K562 (cell line): ENCODE measurements around the gene ADARB2. TPM values are rescaled to one million over a fixed set of nuclear protein-coding genes. Genes with fewer than 3 reads are reported as not detected.

Experiments
- ATAC-seq: fragments of 200-7000 bp; cut with Tn5 transposase; 3 replicates; pipeline ENCODE4 v1.9.1; 2020; ENCODE audit warnings: moderate library complexity
- BruUV-seq: library from RNA; stranded (reverse); fragments of 400-500 nt; replicated peaks from 2 replicates; lab custom pipeline; 2021; lab: Mats Ljungman, UMichigan
- CTCF ChIA-PET: fragments of 300-600 bp; formaldehyde crosslinking; extraction: SDS; loops from one replicate; lab custom pipeline; 2021; ENCODE audit warnings: low intra/inter-chr PET ratio; lab: Yijun Ruan, JAX
- POLR2A ChIA-PET: fragments of 300-600, 350-650 bp; sonication (Branson Sonifier 250); formaldehyde crosslinking; extraction: SDS; loops from one replicate; lab custom pipeline; 2021; ENCODE audit warnings: antibody characterized with exemption, inconsistent platforms; lab: Yijun Ruan, JAX
- DNase-seq, 4 experiments: peaks; one replicate each; pipeline versions ENCODE4 v3.0.0 to v3.0.0-alpha.2; 2011 to 2018; ENCODE audit warnings: low spot score in 3 of 4, mixed read lengths in 3 of 4; ENCODE audit errors: extremely low read depth in 1 of 4
- FAIRE-seq: peaks from 2 replicates; lab custom pipeline; 2011; peaks lifted over from hg19 to GRCh38; lab: Jason Lieb, UNC
- H2AFZ ChIP-seq: 2 replicates; pipeline ENCODE4 v1.6.0; 2011; ENCODE audit warnings: low read depth, low read length, control low read depth, inconsistent platforms
- H3K27ac ChIP-seq: fragments of 200-600 bp; 3 replicates; pipeline ENCODE4 v1.8.0; 2011; ENCODE audit warnings: low read depth, mild to moderate bottlenecking, control low read depth, inconsistent platforms, low read length, moderate library complexity, mixed read lengths; ENCODE audit errors: extremely low read depth
- H3K27me3 ChIP-seq, 2 experiments: fragments of 300-600 bp in 1 of 2; 2 replicates in 1 of 2; 3 replicates in 1 of 2; pipeline versions ENCODE4 v1.6.0 to v1.8.0; 2011; ENCODE audit warnings: inconsistent platforms in 2 of 2, low read length in 2 of 2, mild to moderate bottlenecking in 1 of 2, mixed read lengths in 1 of 2, moderate library complexity in 1 of 2; ENCODE audit not compliant: control insufficient read depth in 2 of 2, insufficient read depth in 2 of 2
- H3K36me3 ChIP-seq: fragments of 300-600 bp; 3 replicates; pipeline ENCODE4 v1.8.0; 2011; ENCODE audit warnings: mild to moderate bottlenecking, low read length, inconsistent platforms; ENCODE audit not compliant: control insufficient read depth, insufficient read depth
- H3K4me1 ChIP-seq, 2 experiments: fragments of 200-600 bp in 1 of 2; replicated peaks in 1 of 2; 2 replicates in 1 of 2; 3 replicates in 1 of 2; pipeline versions ENCODE4 v1.5.1 to v1.8.0; 2011; ENCODE audit warnings: inconsistent platforms in 2 of 2, low read length in 2 of 2, mild to moderate bottlenecking in 1 of 2, mixed read lengths in 1 of 2, moderate library complexity in 1 of 2; ENCODE audit not compliant: control insufficient read depth in 2 of 2, insufficient read depth in 2 of 2
- H3K4me2 ChIP-seq: 2 replicates; pipeline ENCODE4 v1.6.1; 2011; ENCODE audit warnings: low read length, control low read depth, inconsistent platforms, mixed read lengths; ENCODE audit not compliant: insufficient read depth
- H3K4me3 ChIP-seq: fragments of 200-600 bp; sonication (generic), shearing (Covaris generic); 2 replicates; pipeline ENCODE4 v1.5.1; 2016; ENCODE audit warnings: control low read depth, inconsistent platforms
- H3K79me2 ChIP-seq: fragments of 200-600 bp; 3 replicates; pipeline ENCODE4 v1.8.0; 2011; ENCODE audit warnings: low read length, inconsistent platforms; ENCODE audit not compliant: control insufficient read depth, insufficient read depth
- H3K9ac ChIP-seq, 2 experiments: 2 replicates each; pipeline versions ENCODE4 v1.6.0 to v1.6.1; 2011; ENCODE audit warnings: low read depth in 2 of 2, low read length in 2 of 2, control low read depth in 1 of 2, inconsistent platforms in 1 of 2, mild to moderate bottlenecking in 1 of 2, mixed read lengths in 1 of 2; ENCODE audit not compliant: insufficient read depth in 1 of 2
- H3K9me1 ChIP-seq: one replicate; pipeline ENCODE4 v1.6.0; 2011; ENCODE audit warnings: inconsistent platforms, mild to moderate bottlenecking, low read length, moderate library complexity; ENCODE audit not compliant: control insufficient read depth, insufficient read depth
- H3K9me3 ChIP-seq: replicated peaks from 2 replicates; pipeline ENCODE4 v1.5.1; 2011; ENCODE audit warnings: low read depth, low read length, inconsistent platforms; ENCODE audit not compliant: control insufficient read depth, insufficient read depth
- H4K20me1 ChIP-seq: replicated peaks from 2 replicates; pipeline ENCODE4 v1.6.1; 2011; ENCODE audit warnings: low read length, inconsistent platforms, mixed read lengths; ENCODE audit not compliant: control insufficient read depth, insufficient read depth
- CHD4 ChIP-seq: fragments of 200-600 bp; sonication (generic); IDR thresholded peaks from 3 replicates; pipeline ENCODE4 v1.6.1; 2012; ENCODE audit warnings: low read depth, mild to moderate bottlenecking, mixed read lengths, low read length, inconsistent platforms; ENCODE audit not compliant: insufficient read depth, insufficient replicate concordance, poor library complexity, severe bottlenecking
- HCFC1 ChIP-seq: IDR thresholded peaks from 2 replicates; pipeline ENCODE4 v1.6.1; 2012; ENCODE audit warnings: low read depth, low read length, improper control_type of control experiment
- HSF4 ChIP-seq: fragments of 250-450 bp; sonication (Bioruptor Pico); IDR thresholded peaks from 2 replicates; pipeline ENCODE4 v2.1.2; 2022; ENCODE audit warnings: mild to moderate bottlenecking, moderate library complexity, borderline replicate concordance
- MCM2 ChIP-seq: fragments of 450-650 bp; IDR thresholded peaks from 2 replicates; pipeline ENCODE4 v1.6.1; 2017; ENCODE audit warnings: low read depth, mild to moderate bottlenecking
- MTA2 ChIP-seq: fragments of 450-650 bp; IDR thresholded peaks from 2 replicates; pipeline ENCODE4 v1.6.1; 2016; ENCODE audit warnings: low read depth
- TAF1 ChIP-seq: IDR thresholded peaks from 2 replicates; pipeline ENCODE4 v1.6.1; 2011; ENCODE audit warnings: mild to moderate bottlenecking, low read length, moderate library complexity; ENCODE audit not compliant: insufficient read depth, control insufficient read depth, severe bottlenecking; ENCODE audit errors: extremely low read depth
- WHSC1 ChIP-seq: IDR thresholded peaks from one replicate; pipeline ENCODE4 v1.6.1; 2012; ENCODE audit warnings: low read length, control low read depth, inconsistent platforms
- ZNF77 ChIP-seq: fragments of 250-450 bp; sonication (Bioruptor Pico); IDR thresholded peaks from 2 replicates; pipeline ENCODE4 v1.5.0; 2020
- WGBS: fragments of 100-300 bp; shearing (Covaris generic); methylation state at CpG from one replicate; pipeline ENCODE4 v1.1.6; 2016; ENCODE audit warnings: low coverage, mixed read lengths; ENCODE audit not compliant: insufficient coverage; ENCODE audit errors: missing lambda C conversion rate; 5-methylcytosine and 5-hydroxymethylcytosine counted together
- in situ Hi-C: fragments of 300-500 bp; cut with MboI; formaldehyde crosslinking; loops from 4 replicates; pipeline ENCODE4 v1.15.0; 2018; ENCODE audit warnings: inconsistent platforms, mixed read lengths
- intact Hi-C: fragments of 100-400 bp; cut with micrococcal nuclease; formaldehyde crosslinking; loops from 2 replicates; pipeline ENCODE4 v1.14.2; 2022
- polyA plus RNA-seq, 8 experiments: library from polyadenylated mRNA; depleted of rRNA in 4 of 8; stranded (reverse) in 5 of 8; unstranded in 3 of 8; fragments of >200 nt; fragmentation: Nextera tagmentation in 2 of 8; fragmentation: Illumina TruSeq in 1 of 8; extraction: Ambion mirVana in 2 of 8; extraction: Trizol in 1 of 8; gene quantifications; 2 replicates each; pipeline versions ENCODE4 v1.2.1 to v1.2.3, GENCODE V29; 2011 to 2014; ENCODE audit warnings: inconsistent platforms in 1 of 8, missing spikeins in 1 of 8
- total RNA-seq, 7 experiments: library from RNA; depleted of rRNA in 6 of 7; stranded (reverse); fragments of >200 nt in 6 of 7; fragmentation: Illumina TruSeq in 2 of 7; extraction: Trizol in 2 of 7; gene quantifications; 2 replicates each; pipeline versions ENCODE4 v1.2.1 to v1.2.3, GENCODE V29; 2011 to 2021; ENCODE audit warnings: low replicate concordance in 1 of 7
- TF ChIP-seq, protein P1 (sequence below), 2 experiments: IDR thresholded peaks in 1 of 2; conservative IDR thresholded peaks in 1 of 2; 2 replicates each; pipeline ENCODE4 v1.6.1; 2016; ENCODE audit warnings: low read depth in 2 of 2, mild to moderate bottlenecking in 1 of 2, missing compliant biosample characterization in 1 of 2, missing genetic modification characterization in 1 of 2, moderate library complexity in 1 of 2
- TF ChIP-seq, protein P2 (sequence below): sonication (generic); formaldehyde crosslinking; IDR thresholded peaks from 2 replicates; pipeline ENCODE4 v1.8.1; 2022; ENCODE audit warnings: missing genetic modification reagents
- TF ChIP-seq, protein P3 (sequence below): sonication (generic); formaldehyde crosslinking; IDR thresholded peaks from 2 replicates; pipeline ENCODE4 v1.8.0; 2022; ENCODE audit warnings: missing genetic modification reagents, mild to moderate bottlenecking, borderline replicate concordance
- TF ChIP-seq, protein P4 (sequence below): IDR thresholded peaks from 2 replicates; pipeline ENCODE4 v1.6.1; 2011; ENCODE audit not compliant: insufficient read length; ENCODE audit errors: extremely low read depth

ADARB2 gene
- total and polyA plus RNA-seq, 9 of the 15 experiments (the other 6 are each of a cell fraction or from before 2014, with no cell fraction given) = not detected

DNA sequence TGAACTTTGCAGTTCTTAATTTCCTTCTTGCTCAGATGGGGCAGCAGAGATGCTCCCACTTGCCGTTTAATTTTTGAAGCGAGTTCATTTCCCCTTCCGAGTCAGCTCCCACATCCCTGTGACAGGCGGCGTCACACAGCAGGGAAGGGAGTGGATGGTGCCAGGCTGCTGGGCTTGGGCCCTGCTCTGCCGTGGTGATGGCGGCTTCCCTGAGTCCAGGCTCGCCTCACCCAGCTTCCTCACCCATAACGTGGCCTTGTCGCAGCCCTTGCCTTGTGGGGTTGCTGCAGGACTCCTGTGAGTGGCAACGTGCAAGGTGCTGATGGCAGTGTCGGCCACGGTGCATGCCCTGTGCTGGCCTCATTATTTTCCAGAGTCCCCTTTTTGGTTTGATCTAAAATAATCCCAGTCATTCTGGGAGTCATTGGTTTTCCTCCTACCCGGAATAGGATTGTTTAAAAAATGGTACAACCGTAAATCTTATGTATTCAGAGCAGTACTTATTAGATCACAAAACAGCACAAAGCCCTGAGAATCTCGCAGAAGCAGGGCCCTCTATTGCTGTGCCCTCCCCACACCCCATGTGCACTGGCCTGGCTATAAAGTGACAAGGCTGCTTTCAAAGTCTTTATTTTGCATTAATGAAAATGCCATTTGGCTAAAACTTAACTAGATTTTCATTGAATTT lies 421.1 kb downstream of the ADARB2 start (continued):
- TF ChIP-seq, protein P1, sequence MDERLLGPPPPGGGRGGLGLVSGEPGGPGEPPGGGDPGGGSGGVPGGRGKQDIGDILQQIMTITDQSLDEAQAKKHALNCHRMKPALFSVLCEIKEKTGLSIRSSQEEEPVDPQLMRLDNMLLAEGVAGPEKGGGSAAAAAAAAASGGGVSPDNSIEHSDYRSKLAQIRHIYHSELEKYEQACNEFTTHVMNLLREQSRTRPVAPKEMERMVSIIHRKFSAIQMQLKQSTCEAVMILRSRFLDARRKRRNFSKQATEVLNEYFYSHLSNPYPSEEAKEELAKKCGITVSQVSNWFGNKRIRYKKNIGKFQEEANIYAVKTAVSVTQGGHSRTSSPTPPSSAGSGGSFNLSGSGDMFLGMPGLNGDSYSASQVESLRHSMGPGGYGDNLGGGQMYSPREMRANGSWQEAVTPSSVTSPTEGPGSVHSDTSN (CRISPR knock-in tag; IDR thresholded peaks at IDR 0.05; ENCODE audit: low read depth) = no peak
- TF ChIP-seq, protein P1 (tag; conservative IDR thresholded peaks at IDR 0.05; ENCODE audit: low read depth) = no peak
- no peak for TF ChIP-seq MCM2
- no peak for TF ChIP-seq WHSC1

DNA sequence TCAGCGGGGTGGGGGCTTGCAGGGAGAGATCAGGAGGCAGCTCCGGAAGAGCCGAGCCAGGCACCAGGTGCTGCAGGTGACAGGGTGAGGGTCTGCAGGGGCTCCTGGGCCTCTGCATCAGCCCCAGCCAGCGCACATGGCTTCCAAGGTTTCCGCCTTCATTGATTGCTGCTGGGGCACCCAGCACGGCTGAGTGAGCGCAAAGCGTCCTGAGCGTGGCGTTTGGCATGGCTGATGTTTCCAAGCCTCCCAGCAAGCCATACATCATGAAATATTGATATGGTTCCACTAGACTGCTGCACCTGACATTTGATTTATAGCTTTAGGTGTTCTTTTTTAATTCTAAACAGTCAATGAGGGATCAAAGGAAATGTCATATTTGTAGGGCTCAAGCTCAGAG lies 422.1 kb downstream of the ADARB2 start:
- Histone ChIP-seq H3K27me3 (peaks cover 13 to 36% of the 10 kb centered on the region in 2 experiments; a peak in 4 of 5 replicates), H3K9ac (no peak overlapping the region), H4K20me1 (peaks cover 8% of the 10 kb centered on the region; the same call in 1 of the 2 replicates), H3K4me3 (no peak overlapping the region), H3K9me3 (no peaks in the 10 kb centered on the region), H3K79me2 (no peaks in the 10 kb centered on the region), H3K9me1 (no peaks in the 10 kb centered on the region), H3K36me3 (no peaks in the 10 kb centered on the region), H3K4me2 (no peak overlapping the region), H3K4me1 (no peaks in the 10 kb centered on the region), H3K27ac (no peak overlapping the region), H2AFZ (no peak overlapping the region)
- ChIA-PET POLR2A (interaction anchor here (1.1 kb wide), 1 partner anchor 11 kb away, joined by 3 read pairs; no protein-coding TSS in a partner anchor), CTCF (no interaction called here)
- FAIRE-seq (no peak), DNase-seq (no peak), ATAC-seq (no peak)
- in situ Hi-C loops (no loop called here), intact Hi-C loops (no loop called here)
- BruUV-seq = no TSS peak
- WGBS = under 1% methylated on average over 9 of the region's 10 CpGs
- TF ChIP-seq, protein P2, sequence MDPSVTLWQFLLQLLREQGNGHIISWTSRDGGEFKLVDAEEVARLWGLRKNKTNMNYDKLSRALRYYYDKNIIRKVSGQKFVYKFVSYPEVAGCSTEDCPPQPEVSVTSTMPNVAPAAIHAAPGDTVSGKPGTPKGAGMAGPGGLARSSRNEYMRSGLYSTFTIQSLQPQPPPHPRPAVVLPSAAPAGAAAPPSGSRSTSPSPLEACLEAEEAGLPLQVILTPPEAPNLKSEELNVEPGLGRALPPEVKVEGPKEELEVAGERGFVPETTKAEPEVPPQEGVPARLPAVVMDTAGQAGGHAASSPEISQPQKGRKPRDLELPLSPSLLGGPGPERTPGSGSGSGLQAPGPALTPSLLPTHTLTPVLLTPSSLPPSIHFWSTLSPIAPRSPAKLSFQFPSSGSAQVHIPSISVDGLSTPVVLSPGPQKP = no peak
- TF ChIP-seq TAF1 (no peak), HCFC1 (no peak), MTA2 (no peak), HSF4 (CRISPR knock-in tag) (no peak), CHD4 (no peak), ZNF77 (CRISPR knock-in tag) (no peak)
- TF ChIP-seq, protein P3, sequence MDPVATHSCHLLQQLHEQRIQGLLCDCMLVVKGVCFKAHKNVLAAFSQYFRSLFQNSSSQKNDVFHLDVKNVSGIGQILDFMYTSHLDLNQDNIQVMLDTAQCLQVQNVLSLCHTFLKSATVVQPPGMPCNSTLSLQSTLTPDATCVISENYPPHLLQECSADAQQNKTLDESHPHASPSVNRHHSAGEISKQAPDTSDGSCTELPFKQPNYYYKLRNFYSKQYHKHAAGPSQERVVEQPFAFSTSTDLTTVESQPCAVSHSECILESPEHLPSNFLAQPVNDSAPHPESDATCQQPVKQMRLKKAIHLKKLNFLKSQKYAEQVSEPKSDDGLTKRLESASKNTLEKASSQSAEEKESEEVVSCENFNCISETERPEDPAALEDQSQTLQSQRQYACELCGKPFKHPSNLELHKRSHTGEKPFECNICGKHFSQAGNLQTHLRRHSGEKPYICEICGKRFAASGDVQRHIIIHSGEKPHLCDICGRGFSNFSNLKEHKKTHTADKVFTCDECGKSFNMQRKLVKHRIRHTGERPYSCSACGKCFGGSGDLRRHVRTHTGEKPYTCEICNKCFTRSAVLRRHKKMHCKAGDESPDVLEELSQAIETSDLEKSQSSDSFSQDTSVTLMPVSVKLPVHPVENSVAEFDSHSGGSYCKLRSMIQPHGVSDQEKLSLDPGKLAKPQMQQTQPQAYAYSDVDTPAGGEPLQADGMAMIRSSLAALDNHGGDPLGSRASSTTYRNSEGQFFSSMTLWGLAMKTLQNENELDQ (CRISPR knock-in tag) = no peak
- TF ChIP-seq, protein P4, sequence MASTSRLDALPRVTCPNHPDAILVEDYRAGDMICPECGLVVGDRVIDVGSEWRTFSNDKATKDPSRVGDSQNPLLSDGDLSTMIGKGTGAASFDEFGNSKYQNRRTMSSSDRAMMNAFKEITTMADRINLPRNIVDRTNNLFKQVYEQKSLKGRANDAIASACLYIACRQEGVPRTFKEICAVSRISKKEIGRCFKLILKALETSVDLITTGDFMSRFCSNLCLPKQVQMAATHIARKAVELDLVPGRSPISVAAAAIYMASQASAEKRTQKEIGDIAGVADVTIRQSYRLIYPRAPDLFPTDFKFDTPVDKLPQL = no peak
